GM10266 (cell line): ENCODE data around the gene DNAI7.

Source experiments
- DNase-seq: peaks from one replicate; pipeline ENCODE4 v3.0.0; 2012; ENCODE audit errors: extremely low spot score
- TF ChIP-seq, protein P1 (sequence below): IDR thresholded peaks from 2 replicates; pipeline ENCODE4 v1.5.1; 2012; ENCODE audit warnings: mild to moderate bottlenecking, low read depth; ENCODE audit not compliant: control insufficient read depth, insufficient read depth; ENCODE audit errors: missing control alignments

Gene DNAI7

DNA sequence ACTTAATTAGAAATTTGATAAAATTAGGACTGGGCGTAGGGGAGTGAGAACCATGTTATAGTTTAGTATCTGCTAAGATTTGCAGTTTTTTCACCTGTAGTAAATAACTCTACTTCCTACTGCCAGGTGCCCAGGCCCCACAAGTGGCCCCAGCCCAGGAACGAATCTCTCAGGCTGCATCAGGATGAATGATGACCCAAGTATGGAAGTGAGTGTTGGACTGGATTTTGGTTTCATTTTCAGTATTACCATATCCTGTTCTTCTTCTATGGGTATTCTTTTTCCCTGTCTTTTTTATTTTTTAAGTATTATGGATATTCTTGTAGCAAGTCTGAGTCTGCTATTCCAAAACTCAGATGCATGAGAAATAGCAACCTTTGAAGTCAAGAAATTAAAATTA lies 125.7 kb downstream of the DNAI7 start:
- no peak for DNase-seq
- TF ChIP-seq, protein P1, sequence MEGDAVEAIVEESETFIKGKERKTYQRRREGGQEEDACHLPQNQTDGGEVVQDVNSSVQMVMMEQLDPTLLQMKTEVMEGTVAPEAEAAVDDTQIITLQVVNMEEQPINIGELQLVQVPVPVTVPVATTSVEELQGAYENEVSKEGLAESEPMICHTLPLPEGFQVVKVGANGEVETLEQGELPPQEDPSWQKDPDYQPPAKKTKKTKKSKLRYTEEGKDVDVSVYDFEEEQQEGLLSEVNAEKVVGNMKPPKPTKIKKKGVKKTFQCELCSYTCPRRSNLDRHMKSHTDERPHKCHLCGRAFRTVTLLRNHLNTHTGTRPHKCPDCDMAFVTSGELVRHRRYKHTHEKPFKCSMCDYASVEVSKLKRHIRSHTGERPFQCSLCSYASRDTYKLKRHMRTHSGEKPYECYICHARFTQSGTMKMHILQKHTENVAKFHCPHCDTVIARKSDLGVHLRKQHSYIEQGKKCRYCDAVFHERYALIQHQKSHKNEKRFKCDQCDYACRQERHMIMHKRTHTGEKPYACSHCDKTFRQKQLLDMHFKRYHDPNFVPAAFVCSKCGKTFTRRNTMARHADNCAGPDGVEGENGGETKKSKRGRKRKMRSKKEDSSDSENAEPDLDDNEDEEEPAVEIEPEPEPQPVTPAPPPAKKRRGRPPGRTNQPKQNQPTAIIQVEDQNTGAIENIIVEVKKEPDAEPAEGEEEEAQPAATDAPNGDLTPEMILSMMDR, result no peak

DNA sequence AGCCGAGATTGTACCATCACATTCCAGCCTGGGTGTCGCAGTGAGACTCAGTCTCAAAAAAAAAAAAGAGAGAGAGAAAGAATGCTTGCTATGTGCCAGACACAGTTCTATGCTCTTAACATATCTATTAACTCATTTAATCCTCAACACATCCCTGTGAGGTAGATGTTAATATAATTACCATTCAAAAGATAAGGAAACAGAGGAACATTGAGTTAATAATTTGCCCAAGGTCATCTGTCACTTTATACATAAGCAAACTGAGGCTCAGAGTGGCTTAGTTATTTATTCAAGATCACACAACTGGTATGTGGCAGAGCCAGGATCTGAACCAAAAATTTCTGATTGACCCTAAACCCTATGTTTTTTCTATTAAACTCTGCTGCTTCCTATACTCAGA lies 129.9 kb downstream of the DNAI7 start:
- no peak for DNase-seq

DNA sequence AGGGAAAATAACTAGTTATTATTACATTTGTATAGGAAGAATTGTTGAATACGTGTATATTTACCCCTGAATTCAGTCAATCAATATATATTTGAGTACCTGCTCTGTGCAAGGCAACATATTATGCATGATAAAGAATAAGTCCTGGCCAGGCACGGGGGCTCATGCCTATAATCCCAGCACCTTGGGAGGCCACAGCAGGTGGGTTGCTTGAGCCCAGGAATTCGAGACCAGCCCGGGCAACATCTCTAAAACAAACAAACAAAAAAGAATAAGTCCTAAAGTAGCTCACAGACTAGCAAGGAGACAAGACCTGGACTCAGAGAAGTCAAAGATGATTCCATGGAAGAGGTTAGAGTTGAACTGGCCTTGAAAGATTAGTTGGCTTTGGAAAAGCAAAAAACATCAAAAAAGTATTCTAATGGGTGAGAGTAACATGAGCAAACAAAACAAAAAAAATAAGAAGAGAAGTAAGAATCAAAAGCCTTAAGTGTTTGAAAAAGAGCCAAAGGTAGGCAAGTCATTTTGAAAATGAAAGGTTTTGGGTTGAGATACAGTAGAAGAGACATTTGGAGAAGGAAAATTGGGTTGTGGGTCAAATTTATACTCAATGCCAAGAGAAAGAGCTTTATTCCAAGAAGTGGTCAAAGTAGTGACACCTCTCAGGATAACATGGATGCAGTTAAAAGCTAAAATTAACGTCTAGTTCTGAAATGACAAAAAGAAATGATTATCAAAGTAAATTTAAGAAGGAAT lies 130.9 kb downstream of the DNAI7 start:
- TF ChIP-seq, protein P1, result no peak
- no peak for DNase-seq

More for the DNA sequence above, 129.9 kb downstream of the DNAI7 start:
- TF ChIP-seq, protein P1, result no peak

DNA sequence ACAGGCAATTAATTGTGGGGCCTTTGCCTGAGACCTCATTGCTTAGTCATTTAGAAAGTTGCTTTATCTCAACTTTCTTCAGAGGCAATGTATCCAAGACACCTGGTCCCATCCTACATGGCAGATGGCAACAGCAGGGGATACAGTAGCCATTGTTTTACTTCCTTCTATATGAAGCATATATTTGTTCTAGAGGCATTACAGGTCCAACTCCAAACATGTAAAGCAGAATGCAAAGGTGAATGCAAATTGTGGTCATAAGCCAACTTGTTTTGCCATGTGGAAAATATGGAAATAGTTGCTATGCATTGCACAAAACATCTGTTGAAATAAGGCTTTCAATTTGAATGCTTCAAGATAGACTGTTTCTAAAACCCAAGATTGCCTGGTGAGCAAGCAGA lies 136.3 kb downstream of the DNAI7 start:
- no peak for DNase-seq
- TF ChIP-seq, protein P1, result no peak
